OCI-LY3 (cell line): ENCODE results near the gene CENPK.
A peak's percentile ranks its signal among the peaks of the same experiment; 100 is the strongest.

ENCODE experiments used
- H2AFZ ChIP-seq: fragments of 200-600, 300-600 bp; shearing (Covaris generic); 2 replicates; pipeline ENCODE4 v1.6.0; 2014; ENCODE audit warnings: antibody characterized with exemption, low read depth, low read length
- H3K27ac ChIP-seq: fragments of 200-600, 300-600 bp; sonication (generic); 2 replicates; pipeline ENCODE4 v1.5.1; 2014; ENCODE audit warnings: mild to moderate bottlenecking, low read length, moderate library complexity, mixed read lengths
- H3K27me3 ChIP-seq: fragments of 200-600, 300-600 bp; sonication (generic); 2 replicates; pipeline ENCODE4 v1.6.1; 2014; ENCODE audit warnings: low read depth, low read length, mixed read lengths
- H3K36me3 ChIP-seq: fragments of 200-600, 300-600 bp; sonication (generic); replicated peaks from 2 replicates; pipeline ENCODE3; 2014; ENCODE audit warnings: low read depth, low read length, mixed read lengths
- H3K4me1 ChIP-seq: fragments of 300-600, 200-600 bp; sonication (generic); 2 replicates; pipeline ENCODE4 v1.6.1; 2014; ENCODE audit warnings: low read length, mixed read lengths
- H3K4me2 ChIP-seq: fragments of 200-600, 300-600 bp; sonication (generic); 2 replicates; pipeline ENCODE4 v1.6.1; 2014; ENCODE audit warnings: low read length, mixed read lengths
- H3K4me3 ChIP-seq: fragments of 300-600, 200-600 bp; sonication (generic); 2 replicates; pipeline ENCODE4 v1.5.1; 2014; ENCODE audit warnings: antibody characterized with exemption, mild to moderate bottlenecking, low read length, moderate library complexity
- H3K79me2 ChIP-seq: fragments of 300-600, 200-600 bp; shearing (Covaris generic); 2 replicates; pipeline ENCODE4 v1.6.1; 2014; ENCODE audit warnings: mild to moderate bottlenecking, low read length, mixed read lengths
- H3K9ac ChIP-seq: fragments of 300-600, 200-600 bp; shearing (Covaris generic); 2 replicates; pipeline ENCODE4 v1.6.0; 2014; ENCODE audit warnings: mild to moderate bottlenecking, low read length, moderate library complexity
- H3K9me3 ChIP-seq: fragments of 200-600, 300-600 bp; shearing (Covaris generic); 2 replicates; pipeline ENCODE4 v1.6.1; 2014; ENCODE audit warnings: low read length, mixed read lengths; ENCODE audit not compliant: insufficient read depth
- H4K20me1 ChIP-seq: fragments of 200-600, 300-600 bp; sonication (generic); 2 replicates; pipeline ENCODE4 v1.6.1; 2016; ENCODE audit warnings: low read length, mixed read lengths; ENCODE audit not compliant: insufficient read depth
- CTCF ChIP-seq: fragments of 200-600, 300-600 bp; sonication (generic); IDR thresholded peaks from 2 replicates; pipeline ENCODE4 v1.5.1; 2014; ENCODE audit warnings: antibody characterized with exemption, low read length, low read depth
- EZH2phosphoT487 ChIP-seq: fragments of 200-600 bp; shearing (Covaris generic); IDR thresholded peaks from 2 replicates; pipeline ENCODE4 v1.6.1; 2018; ENCODE audit warnings: antibody characterized with exemption, mixed run types, low read depth

Gene CENPK

GRCh38 chr5:65563777-65564176 lies 809 bp upstream of the CENPK start:
- Histone ChIP-seq H3K79me2 (peaks cover 62% of the 10 kb centered on the region), H3K4me1 (peaks cover 10% of the 10 kb centered on the region), H3K9ac (peak overlapping the region; percentile 77), H4K20me1 (no peaks in the 10 kb centered on the region), H3K9me3 (no peaks in the 10 kb centered on the region), H3K4me2 (peak overlapping the region; percentile 70), H3K27me3 (no peaks in the 10 kb centered on the region), H3K27ac (peak overlapping the region; percentile 79), H3K4me3 (peak overlapping the region; percentile 94), H3K36me3 (peaks cover 5% of the 10 kb centered on the region), H2AFZ (peak overlapping the region; percentile 89; the same call in 1 of the 2 replicates)
- TF ChIP-seq CTCF (no peak), EZH2phosphoT487 (no peak)

GRCh38 chr5:65556718-65557117 lies 6.2 kb downstream of the CENPK start:
- peaks cover 15% of the 10 kb centered on the region for H3K79me2 ChIP-seq
- H2AFZ ChIP-seq, result no peak overlapping the region
- H3K27me3 ChIP-seq, result no peaks in the 10 kb centered on the region
- H3K4me2 ChIP-seq, result no peak overlapping the region
- H3K36me3 ChIP-seq, result peaks cover 17% of the 10 kb centered on the region
- no peak overlapping the region for H3K27ac ChIP-seq
- H4K20me1 ChIP-seq, result no peaks in the 10 kb centered on the region
- peaks cover 3% of the 10 kb centered on the region for H3K4me1 ChIP-seq
- H3K4me3 ChIP-seq, result no peak overlapping the region
- no peak for TF ChIP-seq EZH2phosphoT487
- no peak for TF ChIP-seq CTCF
- no peak overlapping the region for H3K9ac ChIP-seq
- no peaks in the 10 kb centered on the region for H3K9me3 ChIP-seq

- no peak overlapping the region for H3K4me3 ChIP-seq
- H3K27ac ChIP-seq, result no peak overlapping the region
- no peaks in the 10 kb centered on the region for H3K4me1 ChIP-seq
- no peaks in the 10 kb centered on the region for H3K27me3 ChIP-seq
- H3K9me3 ChIP-seq, result no peaks in the 10 kb centered on the region
- H4K20me1 ChIP-seq, result no peaks in the 10 kb centered on the region
- no peak overlapping the region for H3K9ac ChIP-seq
- H3K36me3 ChIP-seq, result peaks cover 17% of the 10 kb centered on the region
- no peak overlapping the region for H3K4me2 ChIP-seq
- peaks cover 9% of the 10 kb centered on the region for H3K79me2 ChIP-seq
- H2AFZ ChIP-seq, result no peak overlapping the region
- TF ChIP-seq EZH2phosphoT487 (no peak), CTCF (no peak)
Observed at GRCh38 chr5:65556181-65556580, 6.8 kb downstream of the CENPK start.

GRCh38 chr5:65555287-65555686 lies 7.7 kb downstream of the CENPK start:
- no peak for TF ChIP-seq EZH2phosphoT487
- TF ChIP-seq CTCF, result no peak
- Histone ChIP-seq H4K20me1 (no peaks in the 10 kb centered on the region), H3K4me1 (no peaks in the 10 kb centered on the region), H3K79me2 (peaks cover 3% of the 10 kb centered on the region; the same call in 1 of the 2 replicates), H3K4me2 (no peak overlapping the region), H2AFZ (no peak overlapping the region), H3K27me3 (no peaks in the 10 kb centered on the region), H3K27ac (no peak overlapping the region), H3K4me3 (no peak overlapping the region), H3K9ac (no peak overlapping the region), H3K9me3 (no peaks in the 10 kb centered on the region), H3K36me3 (peaks cover 12% of the 10 kb centered on the region)
